Ascending aorta (tissue), 2 donors: ENCODE measurements around the gene RPRML. TPM values are rescaled to one million over a fixed set of nuclear protein-coding genes. Genes with fewer than 3 reads are reported as not detected.
"Not testable (repeated sequence)": the region's sequence is repeated elsewhere in the genome, so short reads cannot be mapped to it uniquely, and the experiment has no call there.

Experiments used
- DNase-seq, 2 donors: peaks; one replicate each; pipeline ENCODE4 v3.0.0-alpha.2; 2019; ENCODE audit warnings: low spot score in 2 of 2
- H3K27ac ChIP-seq, 2 donors: fragments of 200-600 bp; sonication (generic); one replicate each; pipeline ENCODE4 v1.5.1; 2016 to 2017; ENCODE audit warnings: mild to moderate bottlenecking in 1 of 2
- H3K27me3 ChIP-seq: fragments of 200-600 bp; sonication (generic); one replicate; pipeline ENCODE4 v1.5.1; 2017
- H3K36me3 ChIP-seq, 2 donors: fragments of 200-600 bp; sonication (generic); one replicate each; pipeline ENCODE4 v1.5.1; 2016
- H3K4me1 ChIP-seq, 2 donors: fragments of 200-600 bp; sonication (generic); one replicate each; pipeline ENCODE4 v1.5.1; 2016 to 2017; ENCODE audit warnings: mild to moderate bottlenecking in 1 of 2
- H3K4me3 ChIP-seq, 2 donors: fragments of 200-600 bp; sonication (generic); one replicate each; pipeline ENCODE4 v1.5.1; 2016 to 2017; ENCODE audit warnings: mild to moderate bottlenecking in 1 of 2
- H3K9me3 ChIP-seq, 2 donors: fragments of 200-600 bp; sonication (generic); one replicate each; pipeline ENCODE4 v1.5.1; 2016
- intact Hi-C: fragments of 100-400 bp; cut with DNase I; formaldehyde crosslinking; loops from one replicate; pipeline ENCODE4 v1.15.1; 2023
- total RNA-seq: library from RNA; depleted of rRNA; stranded (reverse); fragments of >200 nt; gene quantifications from one replicate; pipeline ENCODE4 v1.1.0, GENCODE V29; 2016
- TF ChIP-seq, protein P1 (sequence below), 3 experiments: fragments of 200-600 bp in 2 of 3; fragments of 450-650 bp in 1 of 3; sonication (generic) in 2 of 3; IDR thresholded peaks; one replicate each; pipeline ENCODE4 v1.5.1; 2016 to 2019; ENCODE audit warnings: antibody characterized with exemption in 3 of 3, mild to moderate bottlenecking in 1 of 3, moderate library complexity in 1 of 3

Gene RPRML
- total RNA-seq, 1 donor from 2014 or later, result not detected

DNA sequence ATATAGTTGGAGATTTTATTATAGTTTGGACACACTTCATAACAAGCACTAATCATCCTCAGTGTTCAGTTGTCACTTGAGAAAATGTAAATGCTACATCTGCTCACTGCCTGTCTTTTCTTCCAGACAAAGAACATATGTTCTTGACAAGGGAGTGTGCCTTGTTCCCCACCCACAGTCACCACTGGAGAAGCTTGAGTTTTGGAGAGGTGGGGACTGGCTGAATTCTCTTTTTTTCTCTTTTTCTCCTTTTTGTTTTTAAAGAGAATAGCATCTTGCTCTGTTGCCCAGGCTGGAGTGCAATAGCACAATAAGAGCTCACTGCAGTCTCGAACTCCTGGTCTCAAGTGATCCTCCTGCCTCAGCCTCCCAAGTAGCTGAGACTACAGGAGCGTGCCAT lies 15.5 kb downstream of the RPRML start:
- TF ChIP-seq, protein P1, sequence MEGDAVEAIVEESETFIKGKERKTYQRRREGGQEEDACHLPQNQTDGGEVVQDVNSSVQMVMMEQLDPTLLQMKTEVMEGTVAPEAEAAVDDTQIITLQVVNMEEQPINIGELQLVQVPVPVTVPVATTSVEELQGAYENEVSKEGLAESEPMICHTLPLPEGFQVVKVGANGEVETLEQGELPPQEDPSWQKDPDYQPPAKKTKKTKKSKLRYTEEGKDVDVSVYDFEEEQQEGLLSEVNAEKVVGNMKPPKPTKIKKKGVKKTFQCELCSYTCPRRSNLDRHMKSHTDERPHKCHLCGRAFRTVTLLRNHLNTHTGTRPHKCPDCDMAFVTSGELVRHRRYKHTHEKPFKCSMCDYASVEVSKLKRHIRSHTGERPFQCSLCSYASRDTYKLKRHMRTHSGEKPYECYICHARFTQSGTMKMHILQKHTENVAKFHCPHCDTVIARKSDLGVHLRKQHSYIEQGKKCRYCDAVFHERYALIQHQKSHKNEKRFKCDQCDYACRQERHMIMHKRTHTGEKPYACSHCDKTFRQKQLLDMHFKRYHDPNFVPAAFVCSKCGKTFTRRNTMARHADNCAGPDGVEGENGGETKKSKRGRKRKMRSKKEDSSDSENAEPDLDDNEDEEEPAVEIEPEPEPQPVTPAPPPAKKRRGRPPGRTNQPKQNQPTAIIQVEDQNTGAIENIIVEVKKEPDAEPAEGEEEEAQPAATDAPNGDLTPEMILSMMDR (IDR thresholded peaks at IDR 0.05), result no peak
- H3K27me3 ChIP-seq, result no peaks in the 10 kb centered on the region
- H3K27ac ChIP-seq, result no peak overlapping the region
- no peak for DNase-seq
- peaks cover 0 to 4% of the 10 kb centered on the region in 2 donors for H3K4me1 ChIP-seq
- intact Hi-C loops, result no loop called here
- H3K4me3 ChIP-seq, result no peak overlapping the region
- peaks cover 0 to 6% of the 10 kb centered on the region in 2 donors for H3K36me3 ChIP-seq
- no peaks in the 10 kb centered on the region for H3K9me3 ChIP-seq

DNA sequence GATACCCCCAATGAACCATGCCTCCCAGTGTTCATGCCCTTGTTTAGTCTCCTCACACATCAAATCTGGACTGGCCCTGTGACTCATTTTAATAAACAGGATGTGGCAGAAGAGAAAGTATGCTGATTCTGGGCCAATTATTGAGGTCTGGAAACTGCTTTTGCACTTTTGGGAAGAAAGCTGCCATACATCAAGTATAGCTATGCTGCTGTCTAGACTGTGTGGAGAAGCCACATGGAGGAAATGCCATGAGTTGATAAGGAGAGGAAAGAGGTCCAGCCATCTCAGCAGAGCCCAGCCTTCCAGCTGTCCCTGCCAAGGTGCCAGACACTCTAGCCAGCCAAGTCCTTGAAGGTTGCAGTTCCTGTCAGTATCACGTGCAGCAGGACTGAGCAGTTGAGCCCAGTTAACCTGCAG lies 16.7 kb downstream of the RPRML start:
- no peak for DNase-seq
- Histone ChIP-seq H3K9me3 (no peaks in the 10 kb centered on the region), H3K36me3 (peaks cover 0 to 5% of the 10 kb centered on the region in 2 donors), H3K4me1 (peaks cover 0 to 4% of the 10 kb centered on the region in 2 donors), H3K27ac (peak overlapping the region in 1 of 2 donors; percentile 4), H3K4me3 (no peak overlapping the region), H3K27me3 (no peaks in the 10 kb centered on the region)
- TF ChIP-seq, protein P1 (IDR thresholded peaks at IDR 0.05), result no peak
- intact Hi-C loops, result no loop called here

DNA sequence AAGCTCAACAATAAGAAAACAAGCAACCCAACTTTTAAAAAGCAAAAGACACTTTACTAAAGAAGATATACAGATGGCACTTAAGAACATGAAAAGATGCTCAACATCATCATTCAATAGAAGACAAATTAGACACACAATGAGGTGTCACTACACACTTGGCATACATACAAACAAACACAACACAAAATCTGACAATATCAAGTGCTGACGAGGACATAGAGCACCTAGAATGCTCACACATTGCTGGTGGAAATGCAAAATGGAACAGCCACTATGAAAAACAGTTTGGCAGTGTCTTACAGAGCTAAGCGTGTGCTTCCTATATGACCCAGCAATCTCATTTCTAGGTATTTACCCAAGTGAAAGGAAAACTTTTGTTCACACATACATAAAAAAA lies 18.9 kb downstream of the RPRML start:
- no peaks in the 10 kb centered on the region for H3K36me3 ChIP-seq
- no peaks in the 10 kb centered on the region for H3K9me3 ChIP-seq
- intact Hi-C loops, result no loop called here
- H3K4me3 ChIP-seq, result no peak overlapping the region
- no peak overlapping the region for H3K27ac ChIP-seq
- H3K27me3 ChIP-seq, result no peaks in the 10 kb centered on the region
- TF ChIP-seq, protein P1 (IDR thresholded peaks at IDR 0.05), result no peak
- peaks cover 0 to 4% of the 10 kb centered on the region in 2 donors for H3K4me1 ChIP-seq
- no peak for DNase-seq

DNA sequence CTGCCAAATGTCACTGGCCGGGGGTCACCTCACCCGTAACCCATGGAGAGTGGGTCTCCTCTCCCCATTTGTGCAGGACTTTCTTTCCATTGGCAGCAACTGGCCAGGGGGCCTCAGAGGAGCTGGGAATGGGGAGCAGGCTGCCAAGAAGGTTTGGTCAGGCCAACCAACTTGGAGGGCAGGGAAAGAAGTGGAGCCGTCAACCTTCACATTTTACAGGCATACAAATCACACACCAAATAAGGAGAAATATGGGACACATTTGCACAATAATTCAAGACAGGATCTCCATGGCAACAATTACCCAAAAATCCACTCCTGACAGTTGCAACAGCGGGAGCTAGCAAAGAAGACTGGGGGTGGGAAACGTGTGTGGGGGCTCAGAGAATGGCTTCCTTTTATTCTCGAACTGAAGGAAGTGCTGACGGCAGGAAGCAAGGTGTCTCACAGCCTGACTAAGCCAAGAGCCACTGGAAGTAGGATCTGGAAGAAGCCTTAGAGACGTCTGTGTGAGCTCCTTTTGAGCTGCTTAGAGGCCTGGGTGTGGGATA lies 20.9 kb downstream of the RPRML start:
- Histone ChIP-seq H3K27me3 (no peaks in the 10 kb centered on the region), H3K4me1 (peaks cover 0 to 4% of the 10 kb centered on the region in 2 donors), H3K4me3 (no peak overlapping the region), H3K9me3 (no peaks in the 10 kb centered on the region), H3K36me3 (no peaks in the 10 kb centered on the region), H3K27ac (no peak overlapping the region)
- TF ChIP-seq, protein P1 (IDR thresholded peaks at IDR 0.05), result no peak
- DNase-seq, result no peak
- intact Hi-C loops, result no loop called here

DNA sequence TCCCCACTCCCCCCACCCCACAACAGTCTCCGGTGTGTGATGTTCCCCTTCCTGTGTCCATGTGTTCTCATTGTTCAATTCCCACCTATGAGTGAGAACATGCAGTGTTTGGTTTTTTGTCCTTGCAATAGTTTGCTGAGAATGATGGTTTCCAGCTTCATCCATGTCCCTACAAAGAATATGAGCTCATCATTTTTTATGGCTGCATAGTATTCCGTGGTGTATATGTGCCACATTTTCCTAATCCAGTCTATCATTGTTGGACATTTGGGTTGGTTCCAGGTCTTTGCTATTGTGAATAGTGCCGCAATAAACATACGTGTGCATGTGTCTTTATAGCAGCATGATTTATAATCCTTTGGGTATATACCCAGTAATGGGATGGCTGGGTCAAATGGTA lies 25.9 kb downstream of the RPRML start:
- H3K9me3 ChIP-seq, H3K27me3 ChIP-seq, H3K36me3 ChIP-seq, H3K4me3 ChIP-seq, H3K27ac ChIP-seq, DNase-seq, intact Hi-C loops, H3K4me1 ChIP-seq: not testable (repeated sequence)

DNA sequence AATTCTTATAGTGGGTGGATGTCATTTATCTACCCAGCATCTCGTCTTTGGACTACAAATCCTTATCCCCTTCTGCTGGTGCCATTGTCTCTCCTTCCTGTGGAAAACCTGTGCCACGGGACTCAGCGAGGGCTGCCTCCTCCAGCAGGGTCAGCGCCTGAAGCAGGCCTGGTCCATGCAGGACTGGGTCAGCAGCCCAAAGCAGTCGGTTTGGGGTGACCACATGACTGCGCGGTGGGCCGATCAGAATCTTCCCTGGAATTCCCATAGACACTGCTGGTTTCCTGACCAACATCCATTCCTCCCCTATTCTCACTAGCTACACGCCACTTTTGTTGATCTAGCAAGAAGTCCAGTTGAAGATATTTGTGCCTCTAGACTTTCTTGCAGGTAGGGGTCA lies 26.9 kb downstream of the RPRML start:
- Histone ChIP-seq H3K4me3 (no peak overlapping the region), H3K27me3 (no peaks in the 10 kb centered on the region), H3K9me3 (no peaks in the 10 kb centered on the region), H3K36me3 (no peaks in the 10 kb centered on the region), H3K27ac (no peak overlapping the region), H3K4me1 (no peaks in the 10 kb centered on the region)
- no peak for DNase-seq
- TF ChIP-seq, protein P1 (IDR thresholded peaks at IDR 0.05), result no peak
- intact Hi-C loops, result no loop called here
